ENCODE measurements around the gene LMO7. TPM values are rescaled to one million over a fixed set of nuclear protein-coding genes. Genes with fewer than 3 reads are reported as not detected.
"Not testable (repeated sequence)": the region's sequence is repeated elsewhere in the genome, so short reads cannot be mapped to it uniquely, and the experiment has no call there.

Gene LMO7
- total RNA-seq, 1 donor from 2014 or later, result 239 TPM

GRCh38 chr13:75736173-75736572 is 100.0 kb downstream of the LMO7 start:
- H3K27me3 Mint-ChIP-seq (ENCODE audit: unreplicated experiment), result no peaks in the 10 kb centered on the region
- peaks cover 39% of the 10 kb centered on the region for H3K4me1 Mint-ChIP-seq (ENCODE audit: unreplicated experiment)
- no peak overlapping the region for H3K27ac Mint-ChIP-seq (ENCODE audit: unreplicated experiment)
- H3K4me3 Mint-ChIP-seq (ENCODE audit: unreplicated experiment), result no peak overlapping the region
- DNase-seq (ENCODE audit: extremely low spot score, unreplicated experiment), result no peak
- TF ChIP-seq, protein P1, sequence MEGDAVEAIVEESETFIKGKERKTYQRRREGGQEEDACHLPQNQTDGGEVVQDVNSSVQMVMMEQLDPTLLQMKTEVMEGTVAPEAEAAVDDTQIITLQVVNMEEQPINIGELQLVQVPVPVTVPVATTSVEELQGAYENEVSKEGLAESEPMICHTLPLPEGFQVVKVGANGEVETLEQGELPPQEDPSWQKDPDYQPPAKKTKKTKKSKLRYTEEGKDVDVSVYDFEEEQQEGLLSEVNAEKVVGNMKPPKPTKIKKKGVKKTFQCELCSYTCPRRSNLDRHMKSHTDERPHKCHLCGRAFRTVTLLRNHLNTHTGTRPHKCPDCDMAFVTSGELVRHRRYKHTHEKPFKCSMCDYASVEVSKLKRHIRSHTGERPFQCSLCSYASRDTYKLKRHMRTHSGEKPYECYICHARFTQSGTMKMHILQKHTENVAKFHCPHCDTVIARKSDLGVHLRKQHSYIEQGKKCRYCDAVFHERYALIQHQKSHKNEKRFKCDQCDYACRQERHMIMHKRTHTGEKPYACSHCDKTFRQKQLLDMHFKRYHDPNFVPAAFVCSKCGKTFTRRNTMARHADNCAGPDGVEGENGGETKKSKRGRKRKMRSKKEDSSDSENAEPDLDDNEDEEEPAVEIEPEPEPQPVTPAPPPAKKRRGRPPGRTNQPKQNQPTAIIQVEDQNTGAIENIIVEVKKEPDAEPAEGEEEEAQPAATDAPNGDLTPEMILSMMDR (IDR thresholded peaks at IDR 0.05), result no peak
- H3K9me3 Mint-ChIP-seq (ENCODE audit: unreplicated experiment), result peaks cover 4% of the 10 kb centered on the region
- H3K36me3 Mint-ChIP-seq (ENCODE audit: unreplicated experiment), result peaks cover 37% of the 10 kb centered on the region

DNA sequence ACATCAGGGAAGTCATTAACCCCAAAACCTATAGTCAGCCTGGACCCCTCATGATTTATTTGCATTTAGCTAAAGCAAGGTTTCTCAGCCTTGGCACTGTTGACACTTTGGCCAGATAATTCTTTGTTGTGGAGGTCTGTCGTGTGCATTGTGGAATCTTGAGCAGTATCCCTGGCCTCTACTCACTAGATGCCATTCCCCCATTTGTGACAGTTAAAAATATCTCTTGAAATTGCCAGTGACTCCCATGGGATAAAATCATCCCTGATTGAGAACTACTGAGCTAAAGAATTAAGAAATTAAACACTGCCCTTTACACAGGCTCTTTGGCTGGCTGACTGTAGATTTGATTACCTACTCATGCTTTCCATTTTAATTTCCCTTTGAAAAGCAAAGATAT is 102.7 kb downstream of the LMO7 start:
- Mint-ChIP-seq H3K9me3 (ENCODE audit: unreplicated experiment) (peaks cover 17% of the 10 kb centered on the region), H3K4me1 (ENCODE audit: unreplicated experiment) (peaks cover 39% of the 10 kb centered on the region)

GRCh38 chr13:75739244-75739868 is 103.2 kb downstream of the LMO7 start:
- no peak for DNase-seq (ENCODE audit: extremely low spot score, unreplicated experiment)
- H3K4me3 Mint-ChIP-seq (ENCODE audit: unreplicated experiment), result no peak overlapping the region
- TF ChIP-seq, protein P1 (IDR thresholded peaks at IDR 0.05), result no peak
- peaks cover 39% of the 10 kb centered on the region for H3K4me1 Mint-ChIP-seq (ENCODE audit: unreplicated experiment)
- H3K36me3 Mint-ChIP-seq (ENCODE audit: unreplicated experiment), result peaks cover 32% of the 10 kb centered on the region
- H3K27ac Mint-ChIP-seq (ENCODE audit: unreplicated experiment), result peak overlapping the region; percentile 55
- no peaks in the 10 kb centered on the region for H3K27me3 Mint-ChIP-seq (ENCODE audit: unreplicated experiment)
- peaks cover 16% of the 10 kb centered on the region for H3K9me3 Mint-ChIP-seq (ENCODE audit: unreplicated experiment)

More for the DNA sequence above, 102.7 kb downstream of the LMO7 start:
- Mint-ChIP-seq H3K4me3 (ENCODE audit: unreplicated experiment) (no peak overlapping the region), H3K27ac (ENCODE audit: unreplicated experiment) (no peak overlapping the region), H3K27me3 (ENCODE audit: unreplicated experiment) (no peaks in the 10 kb centered on the region), H3K36me3 (ENCODE audit: unreplicated experiment) (peaks cover 32% of the 10 kb centered on the region)
- TF ChIP-seq, protein P1 (IDR thresholded peaks at IDR 0.05), result no peak
- no peak for DNase-seq (ENCODE audit: extremely low spot score, unreplicated experiment)

DNA sequence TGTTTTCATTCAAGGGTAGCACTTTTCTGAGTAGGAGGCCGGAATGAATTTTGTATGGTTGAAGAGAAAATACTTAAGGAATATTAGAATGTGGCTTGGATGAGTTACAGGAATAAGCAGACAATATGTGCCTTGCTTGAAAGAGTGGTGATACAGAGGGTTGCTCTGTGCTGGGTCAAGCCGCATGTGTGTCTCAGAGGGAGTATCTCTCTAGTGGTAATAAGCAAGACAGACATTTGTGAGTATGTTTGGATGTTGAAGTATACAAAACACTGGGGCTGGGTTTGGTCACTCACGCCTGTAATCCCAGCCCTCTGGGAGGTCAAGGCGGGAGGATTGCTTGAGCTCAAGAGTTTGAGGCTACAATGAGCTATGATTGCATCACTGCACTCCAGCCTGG is 103.9 kb downstream of the LMO7 start:
- DNase-seq (ENCODE audit: extremely low spot score, unreplicated experiment), result no peak
- Mint-ChIP-seq H3K4me1 (ENCODE audit: unreplicated experiment) (peaks cover 38% of the 10 kb centered on the region), H3K36me3 (ENCODE audit: unreplicated experiment) (peaks cover 39% of the 10 kb centered on the region), H3K9me3 (ENCODE audit: unreplicated experiment) (peaks cover 21% of the 10 kb centered on the region), H3K27me3 (ENCODE audit: unreplicated experiment) (no peaks in the 10 kb centered on the region), H3K4me3 (ENCODE audit: unreplicated experiment) (no peak overlapping the region), H3K27ac (ENCODE audit: unreplicated experiment) (peak overlapping the region; percentile 55)
- TF ChIP-seq, protein P1 (IDR thresholded peaks at IDR 0.05), result no peak

- not testable (repeated sequence) for H3K27me3 Mint-ChIP-seq (ENCODE audit: unreplicated experiment); H3K27ac Mint-ChIP-seq (ENCODE audit: unreplicated experiment); H3K4me3 Mint-ChIP-seq (ENCODE audit: unreplicated experiment); DNase-seq (ENCODE audit: extremely low spot score, unreplicated experiment)
- Mint-ChIP-seq H3K36me3 (ENCODE audit: unreplicated experiment) (peaks cover 47% of the 10 kb centered on the region), H3K4me1 (ENCODE audit: unreplicated experiment) (peaks cover 26% of the 10 kb centered on the region), H3K9me3 (ENCODE audit: unreplicated experiment) (peaks cover 24% of the 10 kb centered on the region)
These were observed 106.9 kb downstream of the LMO7 start for GRCh38 chr13:75743072-75743471.
